Progenitor cell of endocrine pancreas (in vitro differentiated cells): ENCODE results near the gene MBP. TPM values are rescaled to one million over a fixed set of nuclear protein-coding genes. Genes with fewer than 3 reads are reported as not detected.

Source experiments
- DNase-seq: peaks from one replicate; pipeline ENCODE4 v3.0.0; 2021; ENCODE audit warnings: low spot score; ENCODE audit not compliant: unreplicated experiment
- H3K27ac Mint-ChIP-seq: 2 replicates; pipeline ENCODE4 v1.8.0; 2021; ENCODE audit warnings: mild to moderate bottlenecking, moderate library complexity, mixed read lengths
- H3K27me3 Mint-ChIP-seq: 2 replicates; pipeline ENCODE4 v1.8.0; 2021; ENCODE audit warnings: mixed read lengths
- H3K36me3 Mint-ChIP-seq: 2 replicates; pipeline ENCODE4 v1.8.0; 2022; ENCODE audit warnings: mixed read lengths; ENCODE audit not compliant: insufficient read depth
- H3K4me1 Mint-ChIP-seq: 2 replicates; pipeline ENCODE4 v1.8.0; 2021; ENCODE audit warnings: low read depth, mixed read lengths
- H3K4me3 Mint-ChIP-seq: 2 replicates; pipeline ENCODE4 v1.8.0; 2021; ENCODE audit warnings: low read depth, mild to moderate bottlenecking, moderate library complexity, mixed read lengths
- H3K9me3 Mint-ChIP-seq: 2 replicates; pipeline ENCODE4 v1.8.0; 2021; ENCODE audit warnings: low read depth, mixed read lengths
- total RNA-seq: library from RNA; stranded (reverse); gene quantifications from 2 replicates; pipeline ENCODE4 v1.2.1, GENCODE V29; 2021
- TF ChIP-seq, protein P1 (sequence below): fragments of 200-600 bp; sonication (generic); IDR thresholded peaks from one replicate; pipeline ENCODE4 v1.5.0; 2021; ENCODE audit warnings: antibody characterized with exemption, mild to moderate bottlenecking; ENCODE audit not compliant: unreplicated experiment

The MBP gene
- total RNA-seq, 1 donor from 2014 or later, result 38.4 TPM

DNA sequence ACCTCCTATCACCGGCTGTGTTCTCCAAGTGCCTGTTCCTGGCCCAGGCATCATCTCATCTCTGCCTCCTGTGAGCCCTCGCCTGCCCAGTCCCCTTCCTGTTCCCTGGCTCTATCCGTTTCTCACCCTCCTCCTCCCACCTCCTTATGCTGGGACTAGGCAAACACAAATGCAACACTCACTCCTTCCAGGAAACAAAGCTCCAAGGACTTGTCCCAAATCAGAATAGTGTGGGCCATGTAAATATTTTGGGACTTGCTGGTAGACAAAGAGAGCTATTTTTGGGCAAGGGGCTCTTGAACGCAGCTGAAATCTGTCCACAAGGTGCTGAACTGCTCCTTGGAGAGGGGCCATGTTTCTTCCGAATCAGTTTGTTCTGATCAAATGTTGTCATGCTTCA lies 25.3 kb downstream of the MBP start:
- no peak overlapping the region for H3K4me3 Mint-ChIP-seq
- DNase-seq, result no peak

DNA sequence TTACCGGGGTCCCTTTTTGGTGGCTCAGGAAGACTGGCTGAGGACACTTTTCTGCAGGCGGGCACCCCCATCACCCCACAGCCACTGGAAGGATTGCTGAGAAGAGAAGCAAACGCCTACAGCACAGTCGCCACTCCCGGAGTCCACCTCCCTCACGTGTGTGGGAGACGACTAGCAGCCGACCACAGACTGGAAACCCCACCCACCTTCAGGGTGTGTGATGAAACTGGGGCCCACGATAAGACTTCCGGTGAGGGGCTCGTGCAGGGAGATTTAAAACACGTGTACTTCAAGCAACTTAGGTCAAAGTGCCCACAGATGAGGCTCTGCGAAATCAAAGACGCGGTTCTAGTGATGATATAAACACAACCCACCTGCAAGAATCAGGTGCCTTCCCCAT lies 26.3 kb downstream of the MBP start:
- H3K27me3 Mint-ChIP-seq, result no peaks in the 10 kb centered on the region
- peaks cover 8% of the 10 kb centered on the region for H3K4me1 Mint-ChIP-seq
- no peak overlapping the region for H3K4me3 Mint-ChIP-seq
- H3K9me3 Mint-ChIP-seq, result no peaks in the 10 kb centered on the region
- DNase-seq, result no peak
- H3K36me3 Mint-ChIP-seq, result peaks cover 22% of the 10 kb centered on the region
- TF ChIP-seq, protein P1, sequence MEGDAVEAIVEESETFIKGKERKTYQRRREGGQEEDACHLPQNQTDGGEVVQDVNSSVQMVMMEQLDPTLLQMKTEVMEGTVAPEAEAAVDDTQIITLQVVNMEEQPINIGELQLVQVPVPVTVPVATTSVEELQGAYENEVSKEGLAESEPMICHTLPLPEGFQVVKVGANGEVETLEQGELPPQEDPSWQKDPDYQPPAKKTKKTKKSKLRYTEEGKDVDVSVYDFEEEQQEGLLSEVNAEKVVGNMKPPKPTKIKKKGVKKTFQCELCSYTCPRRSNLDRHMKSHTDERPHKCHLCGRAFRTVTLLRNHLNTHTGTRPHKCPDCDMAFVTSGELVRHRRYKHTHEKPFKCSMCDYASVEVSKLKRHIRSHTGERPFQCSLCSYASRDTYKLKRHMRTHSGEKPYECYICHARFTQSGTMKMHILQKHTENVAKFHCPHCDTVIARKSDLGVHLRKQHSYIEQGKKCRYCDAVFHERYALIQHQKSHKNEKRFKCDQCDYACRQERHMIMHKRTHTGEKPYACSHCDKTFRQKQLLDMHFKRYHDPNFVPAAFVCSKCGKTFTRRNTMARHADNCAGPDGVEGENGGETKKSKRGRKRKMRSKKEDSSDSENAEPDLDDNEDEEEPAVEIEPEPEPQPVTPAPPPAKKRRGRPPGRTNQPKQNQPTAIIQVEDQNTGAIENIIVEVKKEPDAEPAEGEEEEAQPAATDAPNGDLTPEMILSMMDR, result no peak
- H3K27ac Mint-ChIP-seq, result no peak overlapping the region

More for the DNA sequence above, 25.3 kb downstream of the MBP start:
- TF ChIP-seq, protein P1, result no peak
- Mint-ChIP-seq H3K27me3 (no peaks in the 10 kb centered on the region), H3K9me3 (no peaks in the 10 kb centered on the region), H3K36me3 (peaks cover 16% of the 10 kb centered on the region), H3K27ac (peak overlapping the region; percentile 21), H3K4me1 (peaks cover 10% of the 10 kb centered on the region)

DNA sequence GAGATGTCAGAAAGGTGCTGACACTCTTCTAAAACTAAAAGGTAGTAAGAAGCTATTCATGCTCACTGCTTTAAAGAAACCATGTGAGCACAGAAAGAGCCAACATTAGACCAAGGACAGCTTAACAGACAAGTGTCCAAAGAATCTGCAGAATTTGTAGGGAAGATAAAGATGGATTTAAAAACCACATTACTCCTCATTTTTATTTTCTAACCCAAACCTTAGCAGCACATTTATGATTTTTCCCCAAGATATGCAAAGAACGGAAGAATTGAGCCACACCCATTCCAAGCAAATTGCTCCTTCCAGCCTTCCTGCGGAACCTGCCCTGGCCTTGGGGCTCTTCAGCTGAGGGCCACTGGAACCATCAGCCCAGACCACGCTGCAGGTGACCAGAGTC lies 26.9 kb downstream of the MBP start:
- Mint-ChIP-seq H3K4me1 (peaks cover 8% of the 10 kb centered on the region), H3K9me3 (no peaks in the 10 kb centered on the region), H3K27ac (no peak overlapping the region), H3K27me3 (no peaks in the 10 kb centered on the region), H3K36me3 (peaks cover 22% of the 10 kb centered on the region), H3K4me3 (no peak overlapping the region)
- no peak for DNase-seq
- TF ChIP-seq, protein P1, result no peak

DNA sequence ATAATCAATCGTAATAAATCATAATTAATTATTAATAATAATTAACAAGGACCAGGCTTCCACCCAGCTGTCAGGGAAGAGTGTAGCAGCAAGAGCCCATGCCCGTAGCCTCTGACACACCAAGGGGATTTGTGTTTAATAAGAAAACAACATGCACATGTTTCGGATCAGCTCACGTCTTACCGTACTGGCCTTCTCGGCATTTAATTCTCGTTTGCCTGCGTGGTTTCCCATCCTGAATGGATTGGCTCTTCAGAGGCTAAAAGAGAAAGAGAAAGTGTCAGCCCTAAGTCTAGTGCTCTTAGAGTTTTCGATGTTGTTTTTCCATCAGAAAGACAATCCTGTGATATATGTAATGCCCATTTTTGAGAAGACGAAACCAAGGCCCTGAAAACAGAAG lies 27.6 kb downstream of the MBP start:
- Mint-ChIP-seq H3K4me3 (no peak overlapping the region), H3K9me3 (no peaks in the 10 kb centered on the region), H3K27me3 (no peaks in the 10 kb centered on the region), H3K36me3 (peaks cover 20% of the 10 kb centered on the region), H3K27ac (no peak overlapping the region), H3K4me1 (peaks cover 8% of the 10 kb centered on the region)
- no peak for DNase-seq
- TF ChIP-seq, protein P1, result no peak

DNA sequence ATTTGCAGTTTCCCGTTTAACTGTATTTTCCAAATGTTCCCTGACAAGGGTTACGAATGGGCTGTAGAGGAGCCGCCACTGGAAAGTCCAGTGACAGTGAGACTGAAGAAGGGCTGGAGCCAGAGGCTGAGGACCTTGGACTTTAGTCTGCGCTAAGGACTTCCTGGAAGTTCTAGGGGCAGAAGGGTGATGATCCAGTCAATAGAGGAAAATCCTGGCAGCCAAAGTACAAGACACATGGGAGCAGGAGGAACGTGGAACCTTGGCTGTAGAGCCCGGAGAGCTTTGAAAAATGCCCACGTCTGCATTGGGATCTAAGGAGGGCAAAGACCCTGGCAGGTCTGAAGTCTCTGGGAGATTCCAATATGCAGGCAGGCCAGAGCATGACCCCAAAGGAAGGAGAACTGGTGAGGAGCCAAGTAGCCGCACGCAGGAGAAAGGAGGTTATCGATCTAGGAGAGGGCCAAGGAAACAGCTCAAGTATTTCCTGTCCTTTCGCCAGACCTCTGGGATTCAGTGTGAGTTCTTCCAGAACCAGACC lies 28.5 kb downstream of the MBP start:
- Mint-ChIP-seq H3K27ac (no peak overlapping the region), H3K27me3 (no peaks in the 10 kb centered on the region), H3K9me3 (no peaks in the 10 kb centered on the region), H3K36me3 (peaks cover 20% of the 10 kb centered on the region), H3K4me3 (no peak overlapping the region), H3K4me1 (peaks cover 9% of the 10 kb centered on the region)
- no peak for DNase-seq
- TF ChIP-seq, protein P1, result no peak
